Regular cardiac myocyte (primary cell): ENCODE data around the gene AGPS. TPM values are rescaled to one million over a fixed set of nuclear protein-coding genes. Genes with fewer than 3 reads are reported as not detected.

Experiments used
- total RNA-seq: library from RNA; depleted of rRNA; stranded (reverse); fragments of >200 nt; gene quantifications from 2 replicates; pipeline ENCODE4 v1.2.3, GENCODE V29; 2014

AGPS gene
- total RNA-seq, result 48.2 and 71.3 TPM in 2 replicates

GRCh38 chr2:177392373-177393202, at the start of gene AGPS:
Gene AGPS (plus strand): TSS chr2:177392773. CDS start chr2:177392790, 17 bp downstream.

Other genes with a start within 250 kb of the AGPS start
- 25.9 and 35.1 TPM in 2 replicates for gene HNRNPA3, start 180.0 kb upstream of the AGPS start, total RNA-seq
- 44.5 and 75.3 TPM in 2 replicates for gene NFE2L2, start 128.0 kb upstream of the AGPS start, total RNA-seq